Mesendoderm (in vitro differentiated cells): ENCODE results near the gene TANK. TPM values are rescaled to one million over a fixed set of nuclear protein-coding genes. Genes with fewer than 3 reads are reported as not detected.

ENCODE experiments used
- DNase-seq: peaks from one replicate; pipeline ENCODE4 v3.0.0; 2013
- H2AK5ac ChIP-seq: 2 replicates; pipeline ENCODE4 v1.6.1; 2013; ENCODE audit warnings: low read length, inconsistent platforms
- H2BK120ac ChIP-seq: 2 replicates; pipeline ENCODE4 v1.6.1; 2013; ENCODE audit warnings: low read depth, mild to moderate bottlenecking, low read length, moderate library complexity, mixed read lengths
- H2BK15ac ChIP-seq: replicated peaks from 2 replicates; pipeline ENCODE4 v1.6.1; 2013; ENCODE audit warnings: low read depth, mild to moderate bottlenecking, moderate library complexity
- H2BK5ac ChIP-seq: 2 replicates; pipeline ENCODE4 v1.6.1; 2013; ENCODE audit warnings: low read length, inconsistent platforms
- H3K18ac ChIP-seq: 2 replicates; pipeline ENCODE4 v1.6.1; 2013; ENCODE audit warnings: mild to moderate bottlenecking, low read length, mixed read lengths
- H3K23ac ChIP-seq: one replicate; pipeline ENCODE4 v1.6.1; 2013; ENCODE audit warnings: low read length
- H3K27ac ChIP-seq: 2 replicates; pipeline ENCODE4 v1.5.1; 2013; ENCODE audit warnings: low read depth, mild to moderate bottlenecking, inconsistent platforms, low read length, moderate library complexity
- H3K27me3 ChIP-seq: 2 replicates; pipeline ENCODE4 v1.6.1; 2013; ENCODE audit warnings: low read length, control low read depth, mild to moderate bottlenecking, inconsistent platforms; ENCODE audit not compliant: insufficient read depth, poor library complexity
- H3K36me3 ChIP-seq: 2 replicates; pipeline ENCODE4 v1.6.1; 2013; ENCODE audit warnings: low read length, inconsistent platforms; ENCODE audit not compliant: control insufficient read depth, insufficient read depth
- H3K4ac ChIP-seq: one replicate; pipeline ENCODE4 v1.6.1; 2013; ENCODE audit warnings: low read depth, mild to moderate bottlenecking, low read length, moderate library complexity
- H3K4me1 ChIP-seq: 2 replicates; pipeline ENCODE4 v1.6.1; 2013; ENCODE audit warnings: low read depth, low read length, inconsistent platforms; ENCODE audit not compliant: control insufficient read depth
- H3K4me2 ChIP-seq: 2 replicates; pipeline ENCODE4 v1.6.1; 2013; ENCODE audit warnings: low read length
- H3K4me3 ChIP-seq: 2 replicates; pipeline ENCODE4 v1.5.1; 2013; ENCODE audit warnings: mild to moderate bottlenecking, low read length
- H3K56ac ChIP-seq: one replicate; pipeline ENCODE4 v1.6.1; 2013; ENCODE audit warnings: low read length
- H3K79me1 ChIP-seq: 2 replicates; pipeline ENCODE4 v1.6.1; 2013; ENCODE audit warnings: low read length, inconsistent platforms
- H3K79me2 ChIP-seq: 2 replicates; pipeline ENCODE4 v1.6.1; 2013; ENCODE audit warnings: mild to moderate bottlenecking, low read length; ENCODE audit not compliant: control insufficient read depth, insufficient read depth
- H3K9ac ChIP-seq: 2 replicates; pipeline ENCODE4 v1.6.1; 2013; ENCODE audit warnings: low read length, inconsistent platforms
- H4K5ac ChIP-seq: one replicate; pipeline ENCODE4 v1.6.1; 2013; ENCODE audit warnings: low read length
- H4K8ac ChIP-seq: one replicate; pipeline ENCODE4 v1.6.1; 2013; ENCODE audit warnings: low read depth, mild to moderate bottlenecking, control low read depth, low read length, moderate library complexity
- WGBS: extraction: QIAGEN DNeasy Blood & Tissue Kit; methylation state at CpG from one replicate; pipeline ENCODE4 v1.1.7; 2013; ENCODE audit warnings: low lambda C conversion rate, missing lambda C conversion rate; ENCODE audit not compliant: insufficient coverage; ENCODE audit errors: extremely low coverage; 5-methylcytosine and 5-hydroxymethylcytosine counted together
- polyA plus RNA-seq, 2 experiments: library from polyadenylated mRNA; stranded (reverse); fragments of 200-250 nt; gene quantifications; one replicate each; pipeline ENCODE4 v1.2.3, GENCODE V29; 2013

The TANK gene
- polyA plus RNA-seq (2013, experiment 1 of 2) = 19.6 TPM
- polyA plus RNA-seq (2013, experiment 2 of 2) = 19.5 TPM

GRCh38 chr2:161160226-161161073, at the start of gene TANK:
TSS of gene TANK (plus strand) at chr2:161160428. CDS start at chr2:161179663, 19,235 bp downstream.
- H3K79me2 ChIP-seq = peaks cover 7% of the 10 kb centered on the region

DNA sequence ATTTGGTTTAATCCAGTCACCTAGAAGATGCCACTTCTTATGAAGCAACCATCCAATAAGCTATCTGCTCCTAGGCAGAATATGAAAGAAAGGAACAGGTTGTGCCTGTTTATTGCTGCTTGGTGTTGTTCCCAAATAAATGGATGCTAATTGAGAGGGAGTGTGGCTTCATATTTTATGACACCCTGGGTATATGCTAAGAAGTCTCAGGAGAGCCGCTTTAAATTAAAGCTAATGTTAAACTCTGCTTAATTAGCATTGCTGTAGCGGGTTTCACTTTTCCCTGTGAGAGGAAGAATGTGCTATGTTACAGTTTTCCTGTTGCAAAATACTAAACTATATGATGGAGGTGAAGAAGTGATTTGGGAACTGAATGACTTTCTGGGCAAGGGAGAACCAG, 48.7 kb upstream of the TANK start:
- peaks cover 3% of the 10 kb centered on the region for H3K4me1 ChIP-seq
- no peak overlapping the region for H3K4me2 ChIP-seq
- no peaks in the 10 kb centered on the region for H3K79me1 ChIP-seq
- H3K4me3 ChIP-seq = no peak overlapping the region
- no peak overlapping the region for H3K9ac ChIP-seq
- H2BK120ac ChIP-seq = no peak overlapping the region
- no peak overlapping the region for H2BK5ac ChIP-seq
- no peak overlapping the region for H2BK15ac ChIP-seq
- no peak overlapping the region for H3K18ac ChIP-seq
- no peak overlapping the region for H3K4ac ChIP-seq
- no peaks in the 10 kb centered on the region for H3K36me3 ChIP-seq
- H4K5ac ChIP-seq = no peak overlapping the region
- no peaks in the 10 kb centered on the region for H3K79me2 ChIP-seq
- H3K56ac ChIP-seq = no peak overlapping the region
- no peak overlapping the region for H3K23ac ChIP-seq
- no peak for DNase-seq
- no peaks in the 10 kb centered on the region for H3K27me3 ChIP-seq
- no peak overlapping the region for H2AK5ac ChIP-seq
- no peak overlapping the region for H3K27ac ChIP-seq
- no peak overlapping the region for H4K8ac ChIP-seq
- no CpG with 5 or more reads among the region's 2 CpGs for WGBS

More at GRCh38 chr2:161160226-161161073, at the start of gene TANK:
- Histone ChIP-seq H3K4me1 (no peaks in the 10 kb centered on the region), H3K79me1 (peaks cover 2% of the 10 kb centered on the region), H3K4ac (no peak within 1 kb of the TSS), H2BK5ac (peak within 1 kb of the TSS; percentile 61), H4K5ac (no peak within 1 kb of the TSS), H4K8ac (no peak within 1 kb of the TSS), H2BK15ac (no peak within 1 kb of the TSS), H3K18ac (peak within 1 kb of the TSS; percentile 42), H3K36me3 (no peaks in the 10 kb centered on the region), H3K27me3 (no peaks in the 10 kb centered on the region), H3K4me3 (peak within 1 kb of the TSS; percentile 79), H3K27ac (peak within 1 kb of the TSS; percentile 58), H2AK5ac (no peak within 1 kb of the TSS), H3K4me2 (peak within 1 kb of the TSS; percentile 75), H2BK120ac (no peak within 1 kb of the TSS), H3K56ac (peak within 1 kb of the TSS; percentile 89), H3K23ac (peak within 1 kb of the TSS; percentile 54), H3K9ac (peak within 1 kb of the TSS; percentile 93)
- DNase-seq = peak; percentile 98
- WGBS = no CpG with 5 or more reads among the region's 50 CpGs

- Histone ChIP-seq H3K79me1 (no peaks in the 10 kb centered on the region), H3K4me2 (no peak overlapping the region), H4K8ac (no peak overlapping the region), H2AK5ac (no peak overlapping the region), H3K36me3 (no peaks in the 10 kb centered on the region), H3K56ac (no peak overlapping the region), H3K18ac (no peak overlapping the region), H3K9ac (no peak overlapping the region), H2BK5ac (no peak overlapping the region), H3K4me3 (no peak overlapping the region), H2BK120ac (no peak overlapping the region), H2BK15ac (no peak overlapping the region), H3K27ac (no peak overlapping the region), H3K4me1 (peaks cover 3% of the 10 kb centered on the region), H3K79me2 (no peaks in the 10 kb centered on the region), H3K27me3 (no peaks in the 10 kb centered on the region), H3K4ac (no peak overlapping the region), H3K23ac (no peak overlapping the region), H4K5ac (no peak overlapping the region)
- no CpG with 5 or more reads among the region's 1 CpG for WGBS
- DNase-seq = no peak
Observed at GRCh38 chr2:161112908-161113307, 47.3 kb upstream of the TANK start.

DNA sequence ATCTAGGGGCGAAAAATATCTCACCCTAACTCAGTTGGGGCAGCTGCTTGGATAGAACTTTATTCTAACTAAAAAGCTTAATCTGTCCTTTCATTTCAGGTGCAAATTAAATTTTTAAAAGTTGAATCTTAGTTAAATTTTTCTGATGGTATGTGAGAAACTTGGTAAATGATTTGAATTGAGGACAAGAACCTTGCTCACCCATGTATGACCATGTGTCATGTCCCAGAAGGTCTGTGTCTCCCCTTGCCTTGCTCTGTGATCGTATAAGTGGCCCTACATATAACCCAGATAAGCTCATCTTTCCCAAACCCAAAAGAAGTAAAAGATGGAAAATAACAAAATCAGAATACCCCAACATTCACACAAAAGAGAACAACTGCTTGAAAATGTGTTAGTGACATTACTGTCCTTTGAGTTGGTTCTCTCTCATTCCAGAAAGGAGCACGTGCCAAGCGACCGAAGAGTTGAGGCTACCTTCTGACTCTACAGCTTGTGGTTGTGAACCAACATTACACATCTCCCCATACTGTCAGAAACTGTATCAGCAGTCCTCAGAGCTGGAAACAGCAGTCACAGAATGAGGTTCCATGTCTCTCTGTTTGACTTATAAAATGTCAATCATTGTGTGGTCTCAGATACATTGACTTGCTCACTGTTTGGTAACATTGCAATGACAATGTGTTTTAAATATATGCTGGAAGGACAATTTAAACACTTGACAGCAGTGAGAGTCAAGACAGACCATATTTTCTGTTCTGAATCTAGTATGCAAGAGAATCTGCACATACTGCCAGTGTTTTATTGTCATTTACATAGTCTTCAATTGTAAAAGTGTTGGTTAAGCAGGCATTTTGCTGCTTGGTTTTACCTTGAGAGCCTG, 46.3 kb upstream of the TANK start:
- Histone ChIP-seq H3K9ac (no peak overlapping the region), H3K27ac (no peak overlapping the region), H4K5ac (no peak overlapping the region), H2BK15ac (no peak overlapping the region), H3K56ac (no peak overlapping the region), H4K8ac (no peak overlapping the region), H3K4me3 (no peak overlapping the region), H3K4me2 (no peak overlapping the region), H3K18ac (no peak overlapping the region), H3K23ac (no peak overlapping the region), H2BK120ac (no peak overlapping the region), H3K4me1 (peaks cover 3% of the 10 kb centered on the region), H3K36me3 (no peaks in the 10 kb centered on the region), H3K79me2 (no peaks in the 10 kb centered on the region), H2BK5ac (no peak overlapping the region), H3K27me3 (no peaks in the 10 kb centered on the region), H2AK5ac (no peak overlapping the region), H3K4ac (no peak overlapping the region), H3K79me1 (no peaks in the 10 kb centered on the region)
- no CpG with 5 or more reads among the region's 5 CpGs for WGBS
- DNase-seq = no peak

DNA sequence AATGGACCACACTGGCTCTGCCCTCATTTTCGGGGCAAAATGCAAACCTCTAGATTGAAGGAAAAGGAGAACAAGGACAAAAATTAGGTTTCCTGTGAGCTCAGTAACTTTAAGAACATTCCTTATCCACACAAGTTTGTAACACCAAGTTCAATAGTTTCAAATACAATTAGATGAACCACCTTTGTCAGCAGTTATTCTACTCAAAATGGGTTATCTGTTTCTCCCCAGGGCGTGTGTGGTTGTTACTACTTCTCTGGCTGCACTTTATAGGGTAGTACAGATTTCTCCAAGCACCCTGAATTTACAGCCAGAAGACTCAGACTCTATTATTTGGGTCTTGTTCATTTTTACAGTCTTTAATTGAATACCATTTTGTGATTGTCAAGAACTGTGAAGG, 45.0 kb upstream of the TANK start:
- Histone ChIP-seq H3K9ac (no peak overlapping the region), H2BK15ac (no peak overlapping the region), H3K23ac (no peak overlapping the region), H3K56ac (no peak overlapping the region), H4K8ac (no peak overlapping the region), H2AK5ac (no peak overlapping the region), H3K27me3 (peaks cover 2% of the 10 kb centered on the region), H3K79me2 (no peaks in the 10 kb centered on the region), H3K4me2 (no peak overlapping the region), H4K5ac (no peak overlapping the region), H3K27ac (no peak overlapping the region), H3K18ac (no peak overlapping the region), H2BK5ac (no peak overlapping the region), H3K79me1 (no peaks in the 10 kb centered on the region), H2BK120ac (no peak overlapping the region), H3K4ac (no peak overlapping the region), H3K36me3 (no peaks in the 10 kb centered on the region), H3K4me3 (no peak overlapping the region), H3K4me1 (peaks cover 3% of the 10 kb centered on the region)
- no CpG with 5 or more reads among the region's 2 CpGs for WGBS
- no peak for DNase-seq
